DMS79 treated with DMSO at 0.1 percent for 48 hours (cell line): ENCODE data around the gene BTG2.

ENCODE experiments used
- DNase-seq: peaks from one replicate; lab custom pipeline; 2025; lab: John Stamatoyannopoulos, UW

Gene BTG2

DNA sequence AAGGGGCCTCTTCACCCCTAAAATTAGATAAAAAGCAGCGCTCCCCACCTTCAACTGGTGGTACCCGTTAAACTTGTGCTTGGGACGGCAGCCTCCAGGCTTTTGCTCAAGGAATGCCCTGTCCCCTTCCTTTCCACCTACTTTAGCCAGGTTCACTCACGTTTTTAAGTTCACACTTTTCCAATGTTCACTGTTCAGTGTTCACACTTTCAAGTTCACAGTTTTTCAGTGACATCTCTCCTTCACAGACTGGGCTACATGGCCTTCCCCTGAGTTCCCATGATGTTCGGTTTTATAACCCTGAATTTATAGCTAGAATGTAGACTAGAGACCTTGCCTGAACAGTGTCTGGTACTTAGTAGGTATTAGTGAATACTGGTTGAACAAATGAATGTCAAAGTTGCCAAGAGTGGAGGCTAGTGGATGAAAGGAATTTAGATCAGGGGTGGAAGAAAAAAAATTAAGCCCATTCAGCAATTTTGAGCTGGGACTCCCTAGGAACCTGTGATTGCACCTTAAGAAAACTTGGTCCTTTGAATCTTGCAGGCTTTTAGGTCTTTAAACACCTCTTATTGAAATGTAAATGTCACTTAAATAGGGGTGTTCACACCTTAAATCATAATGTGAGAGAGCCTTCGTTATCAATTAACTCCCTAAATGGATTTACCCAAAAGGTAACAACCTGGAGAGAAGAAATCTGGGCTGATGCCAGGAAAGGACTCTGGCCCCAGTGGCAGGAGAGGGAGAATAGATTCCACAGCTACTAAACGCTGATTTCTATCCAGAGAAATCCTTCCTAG is 12.3 kb downstream of the BTG2 start:
- no peak for DNase-seq

GRCh38 chr1:203318229-203318517 is 12.9 kb downstream of the BTG2 start:
- no peak for DNase-seq

- peak; percentile 97 for DNase-seq
Measured at GRCh38 chr1:203320591-203321272, 15.4 kb downstream of the BTG2 start.

DNA sequence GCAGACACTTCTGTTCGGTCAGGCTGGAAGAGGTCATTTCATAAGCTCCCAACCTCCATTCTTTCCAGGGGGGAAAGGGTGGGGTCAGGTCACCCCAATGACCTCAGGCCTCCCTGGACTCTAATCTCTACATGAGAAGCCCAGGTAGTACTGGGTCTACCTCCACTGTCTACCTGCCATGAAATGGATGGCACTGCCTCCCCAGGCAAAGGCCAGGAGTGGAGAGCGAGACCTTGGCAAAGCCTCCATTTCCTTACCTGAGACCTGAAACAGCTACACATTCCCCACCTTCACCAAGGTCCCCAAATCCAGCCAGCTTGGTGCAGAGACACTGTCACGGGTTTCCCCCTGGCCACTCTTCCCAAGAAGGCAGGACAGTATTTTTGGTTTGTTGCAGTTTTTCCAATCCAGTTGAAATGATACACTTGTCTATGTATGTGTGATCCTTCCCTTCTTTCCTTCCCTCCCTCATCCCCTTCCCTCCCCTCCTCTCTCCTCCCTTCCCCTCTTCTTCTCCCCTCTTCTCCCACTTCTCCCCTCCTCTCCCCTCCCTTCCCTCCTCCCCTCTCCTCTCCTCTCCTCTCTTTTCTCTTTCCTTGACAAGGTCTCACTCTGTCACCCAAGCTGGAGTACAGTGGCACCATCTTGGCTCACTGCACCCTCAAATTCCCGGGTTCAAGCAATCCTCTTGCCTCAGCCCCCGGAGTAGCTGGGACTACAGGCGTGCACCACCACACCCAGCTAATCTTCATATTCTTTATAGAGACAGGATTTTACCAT is 16.1 kb downstream of the BTG2 start:
- DNase-seq, result no peak

DNA sequence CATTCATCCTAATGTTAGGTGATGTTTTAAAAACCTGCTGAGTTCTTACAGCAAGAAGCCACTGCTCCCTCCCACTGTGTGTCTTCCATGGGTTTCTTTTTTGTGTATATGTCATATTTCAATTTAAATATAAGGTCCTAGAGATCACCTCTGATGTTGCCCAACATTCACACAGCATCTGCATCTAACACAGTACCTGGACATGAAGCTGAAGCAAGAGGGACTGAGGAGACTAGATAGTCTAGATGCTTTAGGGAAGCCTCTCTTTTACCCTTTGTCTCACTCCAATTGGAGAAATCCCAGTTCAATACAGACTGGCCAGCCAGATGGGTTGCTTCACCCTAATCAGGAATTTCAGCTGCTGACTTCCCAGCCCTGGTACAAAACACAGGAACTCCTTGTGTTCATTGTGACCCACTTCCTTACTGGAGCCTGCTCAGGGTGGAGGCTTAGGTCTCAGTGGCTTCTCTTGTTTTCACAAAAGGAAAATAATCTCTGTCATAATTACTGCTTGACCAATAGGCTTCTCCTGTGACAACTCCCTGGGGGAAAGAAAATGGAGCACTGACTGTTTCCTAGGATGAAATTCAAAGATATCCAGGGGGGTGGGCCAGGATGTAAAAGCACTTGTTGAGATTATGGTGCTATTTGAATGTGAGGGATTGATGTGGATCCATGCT is 17.3 kb downstream of the BTG2 start:
- DNase-seq, result peak; percentile 16

DNA sequence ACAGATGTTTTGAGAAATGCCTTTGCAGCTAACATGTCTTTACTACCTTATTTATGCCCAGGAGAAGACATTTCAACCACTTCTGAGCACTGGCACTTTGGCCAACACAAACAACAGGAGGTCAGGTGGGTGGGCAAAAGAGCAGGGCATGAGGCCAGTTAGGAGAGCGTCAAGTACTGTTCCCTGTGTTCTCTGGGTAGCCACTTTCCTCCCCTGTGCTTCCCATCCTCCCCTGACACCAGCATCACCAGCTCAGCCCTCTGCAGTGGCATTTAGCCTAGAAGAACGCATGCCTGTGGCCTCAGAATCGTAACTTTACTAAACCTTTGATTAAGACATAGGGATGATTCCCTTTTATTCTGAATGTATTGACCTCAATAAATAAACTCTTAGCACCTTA is 18.3 kb downstream of the BTG2 start:
- no peak for DNase-seq

- peak; percentile 53 for DNase-seq
Measured at GRCh38 chr1:203324105-203325025, 19.0 kb downstream of the BTG2 start.

- peak; percentile 79 for DNase-seq
Measured at GRCh38 chr1:203325026-203325417, 19.7 kb downstream of the BTG2 start.

DNA sequence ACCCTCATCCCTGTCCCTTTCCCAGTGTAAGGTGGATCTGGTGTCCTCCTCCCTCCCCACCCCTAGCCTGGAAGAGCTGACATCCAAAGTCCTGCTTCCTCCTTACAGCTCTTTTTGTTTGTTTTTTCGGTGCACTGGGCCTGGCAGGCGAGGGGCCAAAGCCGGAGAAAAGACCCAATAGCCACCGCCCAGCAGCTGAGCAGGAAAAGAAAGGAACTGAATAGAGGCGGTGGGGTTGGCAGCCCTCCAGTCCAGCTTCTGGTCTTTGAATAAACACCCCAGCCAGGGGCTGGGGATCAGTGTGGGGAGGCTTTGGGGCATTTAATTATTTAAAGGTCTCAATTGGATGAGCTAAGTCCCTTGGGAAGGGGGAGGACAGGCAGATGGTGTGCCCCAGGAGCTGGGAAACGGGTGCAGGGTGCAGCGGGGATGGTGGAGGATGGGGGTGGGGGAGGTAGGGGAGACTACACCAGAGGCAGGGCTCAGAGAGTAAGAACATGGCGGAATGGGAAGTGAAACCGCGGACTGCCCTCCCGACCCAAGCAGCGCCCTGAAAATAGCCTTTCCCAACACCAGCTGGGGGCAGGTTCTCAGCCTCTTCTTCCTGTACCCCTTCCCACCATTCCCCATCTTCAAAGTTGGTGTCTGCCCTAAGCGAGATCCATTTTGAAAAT is 20.2 kb downstream of the BTG2 start:
- DNase-seq, result peak; percentile 84

GRCh38 chr1:203326830-203327683 is 21.7 kb downstream of the BTG2 start:
- DNase-seq, result peak; percentile 91

- DNase-seq, result peak; percentile 91
Measured at GRCh38 chr1:203327684-203328457, 22.6 kb downstream of the BTG2 start.

DNA sequence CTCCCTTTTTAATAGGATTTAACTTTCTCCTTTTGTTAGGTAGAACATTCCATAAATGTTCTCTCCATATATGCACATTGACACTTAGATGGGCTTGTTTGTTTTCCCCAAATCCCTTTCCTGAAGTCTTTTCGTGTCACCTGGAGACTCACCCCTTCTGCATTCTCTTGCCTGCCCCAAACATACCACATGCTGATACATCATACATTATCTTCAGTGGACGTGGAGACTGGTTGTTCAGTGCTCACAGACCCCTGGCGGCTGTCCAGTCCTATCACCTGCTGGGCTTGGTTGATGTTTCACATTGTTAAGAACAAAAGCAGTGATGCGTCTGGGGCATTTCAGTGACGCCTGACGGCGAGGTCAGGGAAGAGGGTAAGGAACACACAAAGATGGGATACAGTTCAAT is 23.4 kb downstream of the BTG2 start:
- peak; percentile 54 for DNase-seq

DNA sequence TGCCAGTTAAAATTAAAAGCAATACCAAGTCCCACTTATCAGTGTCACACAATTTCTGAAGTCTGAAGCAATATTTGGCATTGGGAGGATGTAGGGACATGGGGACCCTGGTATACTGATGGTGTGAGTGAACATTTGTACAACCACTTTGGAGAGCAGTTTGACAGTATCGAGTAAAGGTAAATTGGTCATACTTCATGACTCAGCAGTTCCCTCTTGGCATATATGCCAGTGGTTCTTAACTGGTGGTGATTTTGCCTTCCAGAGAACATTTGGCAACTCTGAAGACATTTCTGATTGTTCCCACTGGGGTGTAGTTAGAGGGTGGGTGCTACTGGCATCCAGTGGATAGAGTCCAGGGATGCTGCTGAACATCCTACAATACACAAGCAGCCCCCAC is 25.9 kb downstream of the BTG2 start:
- DNase-seq, result no peak

DNA sequence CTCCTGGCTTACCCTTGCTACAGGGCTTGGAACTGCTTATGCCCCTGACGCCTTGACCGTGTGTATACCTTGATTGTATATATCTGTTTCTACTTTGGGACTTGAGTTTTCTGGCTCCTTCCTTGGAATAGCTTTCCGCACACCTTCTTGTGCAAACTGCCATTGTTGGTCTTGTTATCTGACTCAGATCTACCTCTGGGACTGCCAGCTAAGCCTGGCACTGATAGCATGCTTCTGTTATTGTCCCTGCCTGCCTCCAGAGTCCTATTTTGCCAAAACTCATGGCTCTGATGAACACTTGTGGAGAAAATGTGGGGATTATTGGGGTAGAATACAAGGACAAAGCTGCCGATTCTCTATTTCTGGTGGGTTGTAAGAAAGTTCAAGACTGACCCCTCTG is 30.2 kb downstream of the BTG2 start:
- no peak for DNase-seq

- DNase-seq, result no peak
Measured at GRCh38 chr1:203336097-203336496, 30.8 kb downstream of the BTG2 start.

GRCh38 chr1:203338335-203339036 is 33.2 kb downstream of the BTG2 start:
- DNase-seq, result peak; percentile 45

DNA sequence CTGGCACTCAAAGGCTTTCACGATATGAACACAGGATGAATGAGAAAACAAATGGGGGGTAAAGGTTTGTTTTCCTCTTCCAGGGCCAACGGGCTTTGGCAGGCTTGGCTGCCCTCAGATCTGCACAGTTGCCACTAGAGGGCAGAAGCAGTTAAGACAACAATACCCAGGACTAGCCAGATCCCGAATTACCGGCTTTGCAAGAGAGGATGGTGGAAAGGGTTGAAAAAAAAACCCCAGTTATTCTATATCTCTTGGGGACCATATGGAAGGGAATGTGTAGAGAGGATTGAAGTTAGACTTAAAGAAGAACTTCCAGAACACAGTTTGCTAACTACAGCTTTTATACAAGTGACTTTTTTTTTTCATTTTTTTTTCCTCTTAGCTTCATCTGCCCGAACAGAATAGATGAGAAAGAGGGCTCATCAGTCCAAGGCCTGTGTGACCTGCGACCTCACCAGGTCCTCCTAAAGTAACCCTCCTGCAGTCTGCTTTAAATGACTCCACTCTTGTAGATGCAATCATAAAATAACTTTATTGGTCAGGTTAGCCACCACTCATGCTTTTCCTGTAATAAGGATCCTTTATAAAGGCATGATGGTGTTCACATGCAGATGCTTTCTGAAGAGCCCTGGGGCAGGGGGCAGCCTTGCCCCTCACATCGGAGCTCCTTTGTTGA is 34.9 kb downstream of the BTG2 start:
- DNase-seq, result peak; percentile 65
